Measurements from ENCODE around the gene TPD52L3.

TPD52L3 gene

DNA sequence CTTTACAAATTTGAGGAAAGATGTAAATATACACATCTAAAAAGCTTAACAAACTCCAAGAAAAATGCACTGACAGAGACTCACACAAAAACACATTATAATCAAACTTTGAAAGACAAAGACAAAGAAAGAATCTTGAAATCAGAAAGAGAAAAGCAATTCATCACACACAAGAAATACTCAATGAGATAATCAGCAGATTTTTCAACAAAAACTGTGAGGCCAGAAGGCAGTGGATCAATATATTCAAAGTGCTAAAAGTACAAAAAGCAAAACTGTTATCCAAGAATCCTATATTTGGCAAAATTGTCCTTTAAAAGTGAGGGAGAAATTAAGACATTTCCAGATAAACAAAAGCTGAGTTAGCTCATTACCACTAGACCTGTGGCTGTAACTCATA, 6.1 kb downstream of the TPD52L3 start:
- no peak for TF ChIP-seq CTCF (IDR thresholded peaks at IDR 0.05; ENCODE audit: extremely low read depth, missing control alignments)
- no peak for DNase-seq (ENCODE audit: low spot score)

DNA sequence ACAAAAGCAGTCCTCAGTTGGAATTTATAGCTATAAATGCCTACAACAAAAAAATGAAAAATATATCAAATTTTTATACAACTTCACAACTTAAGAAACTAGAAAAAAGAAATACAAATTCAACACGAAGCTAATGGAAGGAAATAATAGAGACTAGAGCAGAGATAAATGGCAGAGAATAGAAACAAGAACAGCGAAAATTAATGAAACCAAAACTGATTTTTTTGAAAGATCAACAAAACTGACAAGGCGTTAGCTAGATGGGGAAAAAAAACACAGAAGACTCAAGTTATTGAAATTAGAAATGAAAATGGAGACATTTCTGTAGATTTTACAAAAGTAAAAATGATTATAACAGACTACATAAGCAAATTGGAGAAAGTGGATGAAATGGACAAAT, 20.6 kb downstream of the TPD52L3 start:
- no peak for DNase-seq (ENCODE audit: low spot score)
- TF ChIP-seq CTCF (IDR thresholded peaks at IDR 0.05; ENCODE audit: extremely low read depth, missing control alignments): no peak

GRCh38 chr9:6351737-6352136, 23.6 kb downstream of the TPD52L3 start:
- TF ChIP-seq CTCF (IDR thresholded peaks at IDR 0.05; ENCODE audit: extremely low read depth, missing control alignments): no peak
- no peak for DNase-seq (ENCODE audit: low spot score)

GRCh38 chr9:6354072-6354686, 26.0 kb downstream of the TPD52L3 start:
- DNase-seq (ENCODE audit: low spot score): peak; percentile 75
- peak; percentile 79 for TF ChIP-seq CTCF (IDR thresholded peaks at IDR 0.05; ENCODE audit: extremely low read depth, missing control alignments)

- TF ChIP-seq CTCF (IDR thresholded peaks at IDR 0.05; ENCODE audit: extremely low read depth, missing control alignments): no peak
Observed at GRCh38 chr9:6355728-6356127, 27.6 kb downstream of the TPD52L3 start.

GRCh38 chr9:6356441-6356840, 28.3 kb downstream of the TPD52L3 start:
- DNase-seq (ENCODE audit: low spot score): no peak
- no peak for TF ChIP-seq CTCF (IDR thresholded peaks at IDR 0.05; ENCODE audit: extremely low read depth, missing control alignments)

More at GRCh38 chr9:6355728-6356127, 27.6 kb downstream of the TPD52L3 start:
- DNase-seq (ENCODE audit: low spot score): peak; percentile 42

- DNase-seq (ENCODE audit: low spot score): no peak
Observed at GRCh38 chr9:6356904-6357303, 28.7 kb downstream of the TPD52L3 start.

More at GRCh38 chr9:6356904-6357303, 28.7 kb downstream of the TPD52L3 start:
- no peak for TF ChIP-seq CTCF (IDR thresholded peaks at IDR 0.05; ENCODE audit: extremely low read depth, missing control alignments)
